ELF-1 (cell line): ENCODE data around the gene PACSIN2.

Experiments
- DNase-seq: peaks from one replicate; pipeline ENCODE4 v3.0.0-alpha.2; 2016; ENCODE audit warnings: low read depth, low spot score

Gene PACSIN2

GRCh38 chr22:42821386-42821785 is 193.6 kb downstream of the PACSIN2 start:
- no peak for DNase-seq

DNA sequence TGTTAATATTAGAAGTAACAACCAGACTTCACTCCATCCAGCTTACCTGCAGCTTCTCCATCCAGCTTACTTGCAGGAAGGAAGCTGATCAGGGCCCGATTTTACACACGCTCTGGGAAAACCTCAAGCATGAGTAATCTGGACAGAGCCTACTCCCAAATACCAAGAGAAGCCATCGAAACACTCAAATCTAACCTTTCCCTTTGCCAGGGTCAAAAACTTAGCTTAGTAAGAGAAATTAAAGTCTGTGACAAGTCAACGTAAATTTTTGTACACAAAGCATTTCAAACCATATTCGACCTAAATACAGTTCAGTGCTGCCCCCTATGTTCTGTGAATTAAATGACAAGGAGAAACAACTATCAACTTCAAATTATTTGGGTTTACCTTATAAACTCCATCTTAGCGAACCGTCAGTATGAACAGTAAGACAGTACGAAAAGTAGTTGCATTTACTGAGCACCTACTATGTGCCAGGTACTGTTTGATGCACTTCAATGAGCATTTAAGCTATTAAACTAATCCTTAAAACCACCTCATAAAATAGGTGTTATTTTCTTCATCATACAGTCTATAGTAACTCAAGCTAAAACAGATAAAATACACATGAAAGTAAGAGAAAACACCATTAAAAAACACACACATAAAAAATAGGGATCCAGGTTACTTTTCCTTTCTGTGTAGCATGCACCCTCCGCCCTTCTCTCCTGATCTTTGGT is 194.7 kb downstream of the PACSIN2 start:
- DNase-seq, result no peak
